Tibial artery (tissue), 4 donors: ENCODE results near the gene C1QTNF12.

Experiments used
- DNase-seq, 2 donors: peaks; one replicate each; pipeline ENCODE4 v3.0.0-alpha.2; 2019
- H3K27ac ChIP-seq, 2 donors: fragments of 200-600 bp; sonication (generic) in 1 of 2; 1 replicate in 1 of 2; 2 replicates in 1 of 2; pipeline ENCODE4 v1.5.1; 2018 to 2019; ENCODE audit warnings: mild to moderate bottlenecking in 1 of 2
- H3K27me3 ChIP-seq, 2 donors: fragments of 200-600 bp; sonication (generic) in 1 of 2; one replicate each; pipeline versions ENCODE4 v1.5.1 to v1.6.0; 2016 to 2019
- H3K36me3 ChIP-seq, 3 donors: fragments of 200-600 bp; sonication (generic) in 2 of 3; one replicate each; pipeline ENCODE4 v1.5.1; 2016 to 2019; ENCODE audit warnings: mild to moderate bottlenecking in 2 of 3
- H3K4me1 ChIP-seq, 4 donors: fragments of 200-600 bp; sonication (generic) in 2 of 4; 1 replicate in 3 of 4; 2 replicates in 1 of 4; pipeline ENCODE4 v1.5.1; 2016 to 2019
- H3K4me3 ChIP-seq, 2 donors: fragments of 200-600 bp; sonication (generic) in 1 of 2; 1 replicate in 1 of 2; 2 replicates in 1 of 2; pipeline ENCODE4 v1.5.1; 2018 to 2019; ENCODE audit warnings: mild to moderate bottlenecking in 2 of 2
- H3K9me3 ChIP-seq, 3 donors: fragments of 200-600 bp; sonication (generic) in 1 of 3; one replicate each; pipeline ENCODE4 v1.5.1; 2016 to 2019
- intact Hi-C: fragments of 100-400 bp; cut with DNase I; formaldehyde crosslinking; loops from one replicate; pipeline ENCODE4 v1.15.0; 2023; ENCODE audit warnings: low total_unique reads
- TF ChIP-seq, protein P1 (sequence below), 2 experiments: fragments of 200-600 bp in 1 of 2; fragments of 450-650 bp in 1 of 2; IDR thresholded peaks; one replicate each; pipeline ENCODE4 v1.5.1; 2017 to 2019; ENCODE audit warnings: antibody characterized with exemption in 2 of 2, mild to moderate bottlenecking in 1 of 2, moderate library complexity in 1 of 2

The C1QTNF12 gene, protein sequence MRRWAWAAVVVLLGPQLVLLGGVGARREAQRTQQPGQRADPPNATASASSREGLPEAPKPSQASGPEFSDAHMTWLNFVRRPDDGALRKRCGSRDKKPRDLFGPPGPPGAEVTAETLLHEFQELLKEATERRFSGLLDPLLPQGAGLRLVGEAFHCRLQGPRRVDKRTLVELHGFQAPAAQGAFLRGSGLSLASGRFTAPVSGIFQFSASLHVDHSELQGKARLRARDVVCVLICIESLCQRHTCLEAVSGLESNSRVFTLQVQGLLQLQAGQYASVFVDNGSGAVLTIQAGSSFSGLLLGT

DNA sequence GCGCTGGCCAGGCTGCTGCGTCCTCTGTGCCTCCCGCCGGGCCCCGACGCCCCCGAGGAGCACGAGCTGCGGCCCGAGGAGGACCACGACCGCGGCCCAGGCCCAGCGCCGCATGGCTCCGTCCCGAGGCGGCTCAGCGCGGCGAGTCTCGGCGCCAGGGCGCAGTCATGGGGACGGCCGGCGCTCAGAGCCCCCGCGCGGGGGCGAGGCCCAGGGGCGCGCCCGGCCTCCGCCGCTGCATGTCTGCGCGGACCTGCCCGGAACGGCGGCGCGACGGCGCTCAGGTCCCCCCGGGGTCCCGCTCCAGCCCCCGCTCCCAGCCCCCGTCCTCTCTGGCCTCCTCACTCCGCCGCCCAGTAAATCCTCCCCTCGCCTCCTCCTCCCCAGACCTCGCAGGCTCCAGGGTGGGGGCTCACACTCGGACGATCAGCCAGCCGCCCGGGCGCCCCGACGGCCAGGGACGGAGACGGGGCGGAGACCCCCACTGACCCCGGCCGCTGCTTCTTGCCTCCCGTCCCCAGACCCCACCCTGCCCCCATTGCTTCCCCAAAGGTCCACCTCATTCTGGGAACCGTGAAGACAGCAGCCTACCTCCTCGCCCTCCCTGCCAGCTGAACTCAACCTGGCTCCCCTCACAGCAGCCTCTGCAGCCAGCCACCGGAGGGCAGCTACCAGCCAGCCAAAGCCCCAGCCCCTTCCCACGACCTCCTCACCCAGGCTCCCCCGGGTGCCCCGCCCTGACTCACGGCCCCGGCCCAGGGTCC is at the start of gene C1QTNF12:
Gene C1QTNF12, minus strand, starts transcription at position 146 of the 764 bp plus-strand sequence. Its CDS starts 32 bp downstream, at position 114.
- Histone ChIP-seq H3K27ac (no peak within 1 kb of the TSS), H3K4me3 (no peak within 1 kb of the TSS), H3K36me3 (peaks cover 0 to 24% (median 12%) of the 10 kb centered on the region in 3 donors), H3K9me3 (no peaks in the 10 kb centered on the region), H3K4me1 (peaks cover 0 to 17% (median 5%) of the 10 kb centered on the region in 4 donors), H3K27me3 (peaks cover 0 to 35% of the 10 kb centered on the region in 2 donors)
- DNase-seq, result no peak
- TF ChIP-seq, protein P1, sequence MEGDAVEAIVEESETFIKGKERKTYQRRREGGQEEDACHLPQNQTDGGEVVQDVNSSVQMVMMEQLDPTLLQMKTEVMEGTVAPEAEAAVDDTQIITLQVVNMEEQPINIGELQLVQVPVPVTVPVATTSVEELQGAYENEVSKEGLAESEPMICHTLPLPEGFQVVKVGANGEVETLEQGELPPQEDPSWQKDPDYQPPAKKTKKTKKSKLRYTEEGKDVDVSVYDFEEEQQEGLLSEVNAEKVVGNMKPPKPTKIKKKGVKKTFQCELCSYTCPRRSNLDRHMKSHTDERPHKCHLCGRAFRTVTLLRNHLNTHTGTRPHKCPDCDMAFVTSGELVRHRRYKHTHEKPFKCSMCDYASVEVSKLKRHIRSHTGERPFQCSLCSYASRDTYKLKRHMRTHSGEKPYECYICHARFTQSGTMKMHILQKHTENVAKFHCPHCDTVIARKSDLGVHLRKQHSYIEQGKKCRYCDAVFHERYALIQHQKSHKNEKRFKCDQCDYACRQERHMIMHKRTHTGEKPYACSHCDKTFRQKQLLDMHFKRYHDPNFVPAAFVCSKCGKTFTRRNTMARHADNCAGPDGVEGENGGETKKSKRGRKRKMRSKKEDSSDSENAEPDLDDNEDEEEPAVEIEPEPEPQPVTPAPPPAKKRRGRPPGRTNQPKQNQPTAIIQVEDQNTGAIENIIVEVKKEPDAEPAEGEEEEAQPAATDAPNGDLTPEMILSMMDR (IDR thresholded peaks at IDR 0.05), result no peak
- intact Hi-C loops, result no loop called here

DNA sequence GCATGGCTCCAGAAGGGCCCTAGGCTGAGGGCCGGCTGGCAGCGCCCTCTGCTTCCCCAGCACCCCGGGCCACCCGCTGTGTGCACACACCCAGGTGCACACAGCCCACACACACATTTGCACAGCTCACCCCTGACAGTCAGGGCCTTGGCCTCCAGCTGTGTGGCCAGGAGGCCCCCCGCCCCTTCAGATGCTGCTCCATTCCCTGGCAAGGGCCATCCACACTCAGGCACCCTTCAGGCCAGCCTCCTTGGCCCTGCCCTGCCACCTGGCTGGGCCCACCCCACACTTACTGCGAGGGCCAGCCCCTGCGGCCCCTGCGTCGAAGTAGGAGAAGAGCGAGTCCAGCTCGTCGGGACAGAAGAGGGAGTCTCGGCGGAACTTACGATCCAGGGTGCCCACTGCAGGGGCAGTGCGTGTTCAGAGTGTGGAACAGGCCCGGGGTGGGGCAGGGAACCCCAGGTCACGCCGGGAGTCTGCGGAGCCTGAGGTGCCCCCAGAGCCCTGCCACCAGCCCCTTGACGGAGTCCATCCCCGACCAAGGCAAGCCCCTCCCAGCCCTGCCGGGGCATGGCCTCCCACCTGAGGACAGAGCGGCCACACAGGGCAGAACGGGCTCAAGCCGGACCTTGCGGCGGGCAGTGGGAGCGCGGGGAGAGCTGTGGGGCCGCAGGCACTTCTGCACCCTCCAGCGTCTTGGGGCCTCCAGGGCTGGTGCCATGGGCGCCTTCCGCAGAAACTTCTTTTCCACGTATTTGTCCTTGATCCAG is 48.8 kb upstream of the C1QTNF12 start:
- H3K27ac ChIP-seq, result no peak overlapping the region
- no peaks in the 10 kb centered on the region for H3K9me3 ChIP-seq
- peaks cover 3 to 66% (median 28%) of the 10 kb centered on the region in 3 donors for H3K36me3 ChIP-seq
- TF ChIP-seq, protein P1 (IDR thresholded peaks at IDR 0.05), result no peak
- H3K4me3 ChIP-seq, result no peak overlapping the region
- peaks cover 0 to 13% of the 10 kb centered on the region in 2 donors for H3K27me3 ChIP-seq
- no peak for DNase-seq
- intact Hi-C loops, result no loop called here
- H3K4me1 ChIP-seq, result peaks cover 0 to 21% (median 7%) of the 10 kb centered on the region in 4 donors

DNA sequence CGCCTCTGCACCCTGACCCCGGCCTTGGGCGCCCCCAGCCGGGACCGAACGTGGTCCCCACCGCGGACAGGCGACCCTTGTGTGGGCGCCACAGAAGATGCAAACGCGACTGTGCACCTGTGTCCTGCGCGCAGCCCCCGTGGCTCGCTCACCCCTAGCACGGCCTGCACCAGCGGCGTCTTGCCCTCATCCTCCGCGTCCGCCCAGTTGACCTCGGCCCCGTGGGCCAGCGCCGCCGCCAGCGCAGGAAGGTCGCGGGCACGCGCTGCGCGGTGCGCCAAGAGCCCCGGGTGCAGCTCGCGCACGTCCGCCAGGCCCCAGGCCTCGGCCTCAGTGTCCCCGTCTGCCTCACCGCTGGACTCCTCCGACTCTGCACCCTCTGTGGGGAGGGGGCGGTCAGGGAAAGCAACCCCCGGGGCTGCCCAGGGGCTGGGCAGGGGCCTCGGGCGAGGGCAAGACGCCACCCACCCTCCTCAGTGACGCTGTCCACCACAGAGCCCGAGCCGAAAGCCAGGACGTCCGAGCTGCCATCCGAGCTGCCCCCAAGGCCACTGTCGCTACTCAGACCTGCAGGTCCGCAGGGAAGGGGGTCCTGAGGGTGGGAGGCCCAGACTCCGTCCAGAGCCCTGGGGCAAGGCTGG is 47.8 kb upstream of the C1QTNF12 start:
- intact Hi-C loops, result loop anchor here (5.0 kb wide), 1 partner anchor 172 kb away; no protein-coding TSS in a partner anchor
- Histone ChIP-seq H3K9me3 (no peaks in the 10 kb centered on the region), H3K4me1 (peaks cover 0 to 25% (median 7%) of the 10 kb centered on the region in 4 donors), H3K27me3 (peaks cover 0 to 16% of the 10 kb centered on the region in 2 donors), H3K36me3 (peaks cover 3 to 56% (median 28%) of the 10 kb centered on the region in 3 donors), H3K4me3 (no peak overlapping the region), H3K27ac (no peak overlapping the region)
- no peak for DNase-seq
- TF ChIP-seq, protein P1 (IDR thresholded peaks at IDR 0.05), result no peak

DNA sequence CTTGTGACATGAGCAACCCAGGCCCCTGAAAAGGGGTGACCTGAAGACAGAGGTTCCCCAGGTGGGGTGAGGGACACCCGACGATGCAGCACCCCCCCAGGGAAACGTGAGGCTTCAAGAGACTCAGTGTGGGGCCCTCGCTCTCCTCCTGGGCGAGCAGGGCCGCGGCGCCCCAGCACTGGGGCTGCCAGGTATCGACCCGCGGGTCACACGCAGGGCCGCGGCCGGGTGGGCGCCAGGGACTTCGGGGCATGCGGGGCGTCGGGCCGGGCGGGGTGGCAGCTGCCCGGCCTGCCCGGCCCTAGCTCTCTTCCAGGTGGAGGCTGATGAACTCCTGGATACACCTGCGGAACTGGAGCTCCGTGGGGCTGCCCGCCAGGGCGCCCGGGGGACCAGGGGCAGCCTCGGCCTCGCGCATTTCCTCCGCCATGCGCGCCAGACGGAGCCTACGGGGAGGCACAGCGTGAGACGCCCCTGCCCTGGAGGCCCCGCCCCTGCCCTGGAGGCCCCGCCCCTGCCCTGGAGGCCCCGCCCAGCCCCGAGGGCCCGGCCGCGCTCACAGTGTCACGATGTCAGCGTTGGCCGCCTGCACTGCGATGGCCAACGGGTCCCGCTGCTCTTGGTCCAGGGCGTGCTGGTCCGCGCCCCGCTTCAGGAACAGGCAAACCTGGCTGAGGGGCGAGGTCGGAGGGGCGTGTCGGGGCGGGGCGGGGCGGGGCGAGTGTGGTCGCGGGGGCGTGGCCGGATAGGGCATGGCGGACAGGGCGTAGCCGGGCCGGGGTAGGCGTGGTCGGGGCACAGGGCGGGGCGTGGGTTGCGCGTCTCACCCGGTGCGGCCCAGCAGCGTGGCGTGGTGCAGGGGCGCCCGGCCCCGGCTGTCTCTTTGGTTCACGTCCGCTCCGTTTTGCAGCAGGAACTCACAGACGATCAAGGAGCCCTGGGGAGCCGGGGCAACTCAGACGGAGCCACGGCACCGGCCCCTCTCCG is 47.0 kb upstream of the C1QTNF12 start:
- peaks cover 0 to 16% of the 10 kb centered on the region in 2 donors for H3K27me3 ChIP-seq
- DNase-seq, result no peak
- intact Hi-C loops, result loop anchor here (5.0 kb wide), 1 partner anchor 171 kb away; no protein-coding TSS in a partner anchor
- H3K36me3 ChIP-seq, result peaks cover 3 to 48% (median 28%) of the 10 kb centered on the region in 3 donors
- H3K4me1 ChIP-seq, result peaks cover 0 to 25% (median 7%) of the 10 kb centered on the region in 4 donors
- no peak overlapping the region for H3K4me3 ChIP-seq
- H3K27ac ChIP-seq, result no peak overlapping the region
- TF ChIP-seq, protein P1 (IDR thresholded peaks at IDR 0.05), result no peak
- H3K9me3 ChIP-seq, result no peaks in the 10 kb centered on the region
